Mammary epithelial cell (primary cell): ENCODE data around the gene ITGBL1.

Experiments used
- EZH2 ChIP-seq: IDR thresholded peaks from 2 replicates; pipeline ENCODE4 v1.6.1; 2012; ENCODE audit warnings: low read length, inconsistent platforms, borderline replicate concordance
- TF ChIP-seq, protein P1 (sequence below), 2 donors: IDR thresholded peaks in 1 of 2; conservative IDR thresholded peaks in 1 of 2; 2 replicates each; pipeline ENCODE4 v1.5.1; 2011 to 2012; ENCODE audit warnings: inconsistent platforms in 2 of 2, low read length in 2 of 2, mild to moderate bottlenecking in 2 of 2, control low read depth in 1 of 2, low read depth in 1 of 2; ENCODE audit not compliant: insufficient read depth in 1 of 2; ENCODE audit errors: extremely low read depth in 1 of 2

DNA sequence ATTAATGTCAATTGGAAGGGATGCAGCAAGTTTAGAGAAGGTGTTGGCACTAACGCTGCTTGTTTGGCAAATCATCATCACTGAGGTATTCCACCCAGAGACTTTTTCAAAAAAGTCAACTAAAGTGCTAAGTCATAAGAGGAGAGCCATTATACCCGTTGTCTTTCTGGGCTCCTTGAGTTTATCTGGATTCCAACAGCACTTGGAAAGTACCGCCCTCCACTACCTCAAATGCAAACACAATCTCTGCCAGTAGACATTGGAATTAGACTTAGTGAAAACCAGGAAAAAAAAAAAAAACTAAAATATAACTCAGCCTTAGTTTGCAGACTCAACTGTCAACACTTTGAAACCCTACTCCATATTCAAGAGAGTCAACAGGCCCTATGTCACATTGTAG, 266.0 kb downstream of the ITGBL1 start:
- TF ChIP-seq, protein P1, sequence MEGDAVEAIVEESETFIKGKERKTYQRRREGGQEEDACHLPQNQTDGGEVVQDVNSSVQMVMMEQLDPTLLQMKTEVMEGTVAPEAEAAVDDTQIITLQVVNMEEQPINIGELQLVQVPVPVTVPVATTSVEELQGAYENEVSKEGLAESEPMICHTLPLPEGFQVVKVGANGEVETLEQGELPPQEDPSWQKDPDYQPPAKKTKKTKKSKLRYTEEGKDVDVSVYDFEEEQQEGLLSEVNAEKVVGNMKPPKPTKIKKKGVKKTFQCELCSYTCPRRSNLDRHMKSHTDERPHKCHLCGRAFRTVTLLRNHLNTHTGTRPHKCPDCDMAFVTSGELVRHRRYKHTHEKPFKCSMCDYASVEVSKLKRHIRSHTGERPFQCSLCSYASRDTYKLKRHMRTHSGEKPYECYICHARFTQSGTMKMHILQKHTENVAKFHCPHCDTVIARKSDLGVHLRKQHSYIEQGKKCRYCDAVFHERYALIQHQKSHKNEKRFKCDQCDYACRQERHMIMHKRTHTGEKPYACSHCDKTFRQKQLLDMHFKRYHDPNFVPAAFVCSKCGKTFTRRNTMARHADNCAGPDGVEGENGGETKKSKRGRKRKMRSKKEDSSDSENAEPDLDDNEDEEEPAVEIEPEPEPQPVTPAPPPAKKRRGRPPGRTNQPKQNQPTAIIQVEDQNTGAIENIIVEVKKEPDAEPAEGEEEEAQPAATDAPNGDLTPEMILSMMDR (conservative IDR thresholded peaks at IDR 0.05 in 1 of 2, IDR thresholded peaks at IDR 0.05 in 1 of 2; ENCODE audit: extremely low read depth in 1 of 2, insufficient read depth in 1 of 2, low read depth in 1 of 2, low read length in 2 of 2), result no peak
- no peak for TF ChIP-seq EZH2
